PFSK-1 (cell line): ENCODE data around the gene GPR137B.

Experiments used
- POLR2AphosphoS5 ChIP-seq: IDR thresholded peaks from 2 replicates; pipeline ENCODE4 v1.6.1; 2012; ENCODE audit warnings: low read depth, mild to moderate bottlenecking, control low read depth, low read length, moderate library complexity
- SIN3A ChIP-seq: IDR thresholded peaks from 2 replicates; pipeline ENCODE4 v1.6.1; 2012; ENCODE audit warnings: mild to moderate bottlenecking, low read length, moderate library complexity, borderline replicate concordance; ENCODE audit not compliant: insufficient read depth
- TAF1 ChIP-seq: IDR thresholded peaks from 2 replicates; pipeline ENCODE4 v1.6.1; 2012; ENCODE audit warnings: low read length, control low read depth, borderline replicate concordance; ENCODE audit not compliant: insufficient read depth
- TF ChIP-seq, protein P1 (sequence below), 2 experiments: IDR thresholded peaks; 2 replicates each; pipeline versions ENCODE4 v1.6.1 to v1.8.0; 2011 to 2012; ENCODE audit warnings: low read depth in 2 of 2, low read length in 2 of 2, control low read depth in 1 of 2, inconsistent platforms in 1 of 2, mild to moderate bottlenecking in 1 of 2, moderate library complexity in 1 of 2; ENCODE audit not compliant: insufficient read depth in 1 of 2

DNA sequence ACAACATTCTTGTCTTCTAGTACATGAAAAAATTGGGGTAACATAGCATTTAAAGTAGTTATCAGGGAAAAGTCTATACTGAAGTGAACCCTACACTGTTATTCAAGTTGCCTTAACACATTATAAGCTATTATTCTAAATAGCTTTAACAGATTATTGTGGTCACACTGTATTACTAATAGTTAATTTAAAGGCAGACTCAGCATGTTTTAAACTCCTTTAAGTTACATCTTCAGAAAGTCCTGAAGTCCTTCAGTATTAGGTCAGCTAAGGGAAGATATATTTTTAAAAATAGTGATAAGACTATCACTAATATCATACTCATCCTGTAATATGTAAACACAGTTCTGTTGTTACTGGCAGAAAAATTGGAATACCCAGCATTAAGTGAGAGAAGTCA is 67.4 kb downstream of the GPR137B start:
- TF ChIP-seq SIN3A (no peak), POLR2AphosphoS5 (no peak), TAF1 (no peak)
- TF ChIP-seq, protein P1, sequence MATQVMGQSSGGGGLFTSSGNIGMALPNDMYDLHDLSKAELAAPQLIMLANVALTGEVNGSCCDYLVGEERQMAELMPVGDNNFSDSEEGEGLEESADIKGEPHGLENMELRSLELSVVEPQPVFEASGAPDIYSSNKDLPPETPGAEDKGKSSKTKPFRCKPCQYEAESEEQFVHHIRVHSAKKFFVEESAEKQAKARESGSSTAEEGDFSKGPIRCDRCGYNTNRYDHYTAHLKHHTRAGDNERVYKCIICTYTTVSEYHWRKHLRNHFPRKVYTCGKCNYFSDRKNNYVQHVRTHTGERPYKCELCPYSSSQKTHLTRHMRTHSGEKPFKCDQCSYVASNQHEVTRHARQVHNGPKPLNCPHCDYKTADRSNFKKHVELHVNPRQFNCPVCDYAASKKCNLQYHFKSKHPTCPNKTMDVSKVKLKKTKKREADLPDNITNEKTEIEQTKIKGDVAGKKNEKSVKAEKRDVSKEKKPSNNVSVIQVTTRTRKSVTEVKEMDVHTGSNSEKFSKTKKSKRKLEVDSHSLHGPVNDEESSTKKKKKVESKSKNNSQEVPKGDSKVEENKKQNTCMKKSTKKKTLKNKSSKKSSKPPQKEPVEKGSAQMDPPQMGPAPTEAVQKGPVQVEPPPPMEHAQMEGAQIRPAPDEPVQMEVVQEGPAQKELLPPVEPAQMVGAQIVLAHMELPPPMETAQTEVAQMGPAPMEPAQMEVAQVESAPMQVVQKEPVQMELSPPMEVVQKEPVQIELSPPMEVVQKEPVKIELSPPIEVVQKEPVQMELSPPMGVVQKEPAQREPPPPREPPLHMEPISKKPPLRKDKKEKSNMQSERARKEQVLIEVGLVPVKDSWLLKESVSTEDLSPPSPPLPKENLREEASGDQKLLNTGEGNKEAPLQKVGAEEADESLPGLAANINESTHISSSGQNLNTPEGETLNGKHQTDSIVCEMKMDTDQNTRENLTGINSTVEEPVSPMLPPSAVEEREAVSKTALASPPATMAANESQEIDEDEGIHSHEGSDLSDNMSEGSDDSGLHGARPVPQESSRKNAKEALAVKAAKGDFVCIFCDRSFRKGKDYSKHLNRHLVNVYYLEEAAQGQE (IDR thresholded peaks at IDR 0.05; ENCODE audit: insufficient read depth in 1 of 2, low read depth in 2 of 2, low read length in 2 of 2): no peak
